Epithelial cell of esophagus (primary cell): ENCODE results near the gene STAC.
A peak's percentile ranks its signal among the peaks of the same experiment; 100 is the strongest.

ENCODE experiments used
- DNase-seq: peaks from one replicate; pipeline ENCODE4 v3.0.0; 2010; ENCODE audit warnings: low read depth
- H3K4me3 ChIP-seq: 2 replicates; pipeline ENCODE4 v1.5.1; 2011; ENCODE audit warnings: mild to moderate bottlenecking, low read length, control low read depth
- TF ChIP-seq, protein P1 (sequence below): IDR thresholded peaks from 2 replicates; pipeline ENCODE4 v1.5.1; 2011; ENCODE audit warnings: low read depth, mild to moderate bottlenecking, low read length, control low read depth, inconsistent platforms; ENCODE audit not compliant: insufficient read depth; ENCODE audit errors: missing control alignments

Gene STAC

GRCh38 chr3:36538136-36538749, 157.9 kb downstream of the STAC start:
- no peak overlapping the region for H3K4me3 ChIP-seq
- TF ChIP-seq, protein P1, sequence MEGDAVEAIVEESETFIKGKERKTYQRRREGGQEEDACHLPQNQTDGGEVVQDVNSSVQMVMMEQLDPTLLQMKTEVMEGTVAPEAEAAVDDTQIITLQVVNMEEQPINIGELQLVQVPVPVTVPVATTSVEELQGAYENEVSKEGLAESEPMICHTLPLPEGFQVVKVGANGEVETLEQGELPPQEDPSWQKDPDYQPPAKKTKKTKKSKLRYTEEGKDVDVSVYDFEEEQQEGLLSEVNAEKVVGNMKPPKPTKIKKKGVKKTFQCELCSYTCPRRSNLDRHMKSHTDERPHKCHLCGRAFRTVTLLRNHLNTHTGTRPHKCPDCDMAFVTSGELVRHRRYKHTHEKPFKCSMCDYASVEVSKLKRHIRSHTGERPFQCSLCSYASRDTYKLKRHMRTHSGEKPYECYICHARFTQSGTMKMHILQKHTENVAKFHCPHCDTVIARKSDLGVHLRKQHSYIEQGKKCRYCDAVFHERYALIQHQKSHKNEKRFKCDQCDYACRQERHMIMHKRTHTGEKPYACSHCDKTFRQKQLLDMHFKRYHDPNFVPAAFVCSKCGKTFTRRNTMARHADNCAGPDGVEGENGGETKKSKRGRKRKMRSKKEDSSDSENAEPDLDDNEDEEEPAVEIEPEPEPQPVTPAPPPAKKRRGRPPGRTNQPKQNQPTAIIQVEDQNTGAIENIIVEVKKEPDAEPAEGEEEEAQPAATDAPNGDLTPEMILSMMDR: no peak
- DNase-seq: no peak

DNA sequence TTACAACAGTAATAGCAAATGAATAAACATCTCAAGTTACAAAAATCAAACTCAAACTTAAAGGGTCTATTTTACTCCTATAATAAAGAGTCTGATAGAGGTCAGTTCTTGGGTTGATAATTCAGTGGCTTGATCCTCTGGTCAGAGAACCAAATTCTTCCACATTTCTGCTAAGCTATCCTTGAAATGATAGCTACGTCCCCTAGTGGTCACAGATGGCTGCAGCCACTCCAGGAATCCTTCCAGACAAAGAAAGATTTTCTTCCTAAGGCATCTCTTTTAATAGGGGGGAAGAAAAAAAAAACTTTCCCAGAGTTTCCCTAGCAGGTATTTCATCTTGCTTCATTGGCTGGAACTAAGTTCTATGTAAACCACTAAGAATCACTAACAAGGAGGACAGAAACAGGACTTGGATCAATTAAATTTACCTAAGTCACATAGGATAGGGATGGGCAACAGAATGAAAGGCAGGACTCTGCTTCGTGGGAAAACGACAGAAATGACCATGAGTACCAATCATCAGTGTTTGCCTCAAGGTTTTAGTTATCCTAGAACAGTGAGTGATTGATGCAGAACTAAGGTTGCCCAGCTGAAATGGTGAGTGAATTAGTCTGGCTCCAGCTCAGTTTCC, 160.7 kb downstream of the STAC start:
- TF ChIP-seq, protein P1: peak; percentile 99
- peak; percentile 54 for DNase-seq
- no peak overlapping the region for H3K4me3 ChIP-seq

DNA sequence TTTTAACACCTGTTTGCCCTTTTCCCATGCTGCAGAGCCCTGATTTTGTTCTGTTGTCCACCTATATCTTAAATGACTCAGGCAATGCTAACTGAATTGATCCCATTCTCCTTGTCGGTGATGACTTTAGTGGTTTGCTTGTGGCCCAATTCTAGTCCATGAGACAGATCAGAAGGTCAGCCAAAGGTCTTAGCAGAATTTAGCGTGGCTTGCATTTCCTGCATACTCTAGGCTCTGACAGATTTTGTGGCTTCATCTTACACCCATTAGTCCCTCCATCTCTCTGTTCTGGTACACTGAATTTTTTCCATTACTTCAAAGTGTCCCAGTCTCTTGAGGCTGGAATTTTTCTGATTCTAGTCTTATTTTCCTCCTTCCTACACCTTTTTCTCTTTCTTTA, 161.9 kb downstream of the STAC start:
- DNase-seq: no peak
- no peak overlapping the region for H3K4me3 ChIP-seq
- TF ChIP-seq, protein P1: no peak

- TF ChIP-seq, protein P1: no peak
- no peak for DNase-seq
- no peak overlapping the region for H3K4me3 ChIP-seq
Observed at GRCh38 chr3:36543276-36543997, 163.1 kb downstream of the STAC start.

DNA sequence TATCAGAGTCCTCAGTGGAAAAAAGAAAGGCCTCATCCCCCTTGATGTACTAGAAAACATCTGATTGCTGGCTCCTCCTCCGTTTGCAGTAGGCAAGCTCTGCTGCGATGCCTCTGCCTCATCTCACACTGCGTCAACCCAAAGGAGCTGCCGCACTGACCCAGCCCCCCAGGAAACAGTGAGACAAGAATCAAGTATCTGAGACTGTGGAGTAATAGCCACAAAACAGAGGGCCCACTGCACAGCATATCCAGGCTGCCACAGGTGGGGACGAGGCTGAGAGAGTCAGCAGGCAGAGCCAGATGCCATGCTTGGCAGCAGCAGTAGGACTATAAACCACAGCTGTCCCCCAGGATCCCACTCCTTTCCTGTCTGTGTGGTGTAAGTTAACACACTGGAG, 165.9 kb downstream of the STAC start:
- no peak overlapping the region for H3K4me3 ChIP-seq
- no peak for DNase-seq
- TF ChIP-seq, protein P1: no peak

- TF ChIP-seq, protein P1: no peak
- peak; percentile 4 for DNase-seq
- H3K4me3 ChIP-seq: no peak overlapping the region
Observed at GRCh38 chr3:36548712-36549111, 168.4 kb downstream of the STAC start.
